ENCODE results near the gene SURF1. TPM values are rescaled to one million over a fixed set of nuclear protein-coding genes. Genes with fewer than 3 reads are reported as not detected.

Gene SURF1
- polyA plus RNA-seq, 2 donors, result 34.2 to 41.2 TPM

- Histone ChIP-seq H3K9me3 (ENCODE audit: control insufficient read depth in 2 of 2, insufficient read depth in 1 of 2, low read depth in 1 of 2, low read length in 1 of 2) (no peaks in the 10 kb centered on the region), H3K27ac (ENCODE audit: low read depth in 2 of 2, low read length in 1 of 2) (peak within 1 kb of the TSS; percentile 91 to 95), H3K36me3 (ENCODE audit: control insufficient read depth in 2 of 2, insufficient read depth in 2 of 2, low read length in 1 of 2) (peaks cover 13 to 59% of the 10 kb centered on the region in 2 donors), H3K27me3 (ENCODE audit: control insufficient read depth in 1 of 2, insufficient read depth in 2 of 2, low read length in 2 of 2) (no peaks in the 10 kb centered on the region), H3K4me3 (ENCODE audit: low read depth in 1 of 2, low read length in 2 of 2) (peak within 1 kb of the TSS; percentile 83 to 100), H3K4me1 (ENCODE audit: control insufficient read depth in 2 of 2, insufficient read depth in 2 of 2, low read length in 1 of 2) (peaks cover 0 to 15% of the 10 kb centered on the region in 2 donors)
- 0 to 1% methylated on average over 51 to 64 of the region's 64 CpGs for WGBS, 2 donors
These were observed 8.1 kb downstream of the SURF1 start, which contains the start of the genes MED22 and RPL7A for GRCh38 chr9:133347985-133348717. Gene MED22, minus strand, starts transcription at chr9:133348131. Its CDS starts 1,469 bp downstream, at chr9:133346662. Gene RPL7A, plus strand, starts transcription at chr9:133348218. Its CDS starts 26 bp downstream, at chr9:133348244.

- Histone ChIP-seq H3K27me3 (ENCODE audit: control insufficient read depth in 1 of 2, insufficient read depth in 2 of 2, low read length in 2 of 2) (no peaks in the 10 kb centered on the region), H3K9me3 (ENCODE audit: control insufficient read depth in 2 of 2, insufficient read depth in 1 of 2, low read depth in 1 of 2, low read length in 1 of 2) (no peaks in the 10 kb centered on the region), H3K4me1 (ENCODE audit: control insufficient read depth in 2 of 2, insufficient read depth in 2 of 2, low read length in 1 of 2) (peaks cover 0 to 15% of the 10 kb centered on the region in 2 donors), H3K27ac (ENCODE audit: low read depth in 2 of 2, low read length in 1 of 2) (peak overlapping the region; percentile 89 to 95), H3K4me3 (ENCODE audit: low read depth in 1 of 2, low read length in 2 of 2) (peak overlapping the region; percentile 83 to 100), H3K36me3 (ENCODE audit: control insufficient read depth in 2 of 2, insufficient read depth in 2 of 2, low read length in 1 of 2) (peaks cover 13 to 61% of the 10 kb centered on the region in 2 donors)
- 0% methylated on average over 29 to 41 of the region's 41 CpGs for WGBS, 2 donors
These were observed 8.7 kb downstream of the SURF1 start for GRCh38 chr9:133347515-133347984.

GRCh38 chr9:133346021-133346785 is 10.1 kb downstream of the SURF1 start:
- 64 to 69% methylated on average over 15 of the region's 15 CpGs for WGBS, 2 donors
- Histone ChIP-seq H3K36me3 (ENCODE audit: control insufficient read depth in 2 of 2, insufficient read depth in 2 of 2, low read length in 1 of 2) (peaks cover 13 to 66% of the 10 kb centered on the region in 2 donors), H3K27ac (ENCODE audit: low read depth in 2 of 2, low read length in 1 of 2) (peak overlapping the region in 1 of 2 donors; percentile 61), H3K9me3 (ENCODE audit: control insufficient read depth in 2 of 2, insufficient read depth in 1 of 2, low read depth in 1 of 2, low read length in 1 of 2) (no peaks in the 10 kb centered on the region), H3K4me3 (ENCODE audit: low read depth in 1 of 2, low read length in 2 of 2) (peak overlapping the region in 1 of 2 donors; percentile 83), H3K27me3 (ENCODE audit: control insufficient read depth in 1 of 2, insufficient read depth in 2 of 2, low read length in 2 of 2) (no peaks in the 10 kb centered on the region), H3K4me1 (ENCODE audit: control insufficient read depth in 2 of 2, insufficient read depth in 2 of 2, low read length in 1 of 2) (peaks cover 0 to 15% of the 10 kb centered on the region in 2 donors)

- no peaks in the 10 kb centered on the region for H3K27me3 ChIP-seq (ENCODE audit: control insufficient read depth in 1 of 2, insufficient read depth in 2 of 2, low read length in 2 of 2)
- no peak overlapping the region for H3K4me3 ChIP-seq (ENCODE audit: low read depth in 1 of 2, low read length in 2 of 2)
- H3K4me1 ChIP-seq (ENCODE audit: control insufficient read depth in 2 of 2, insufficient read depth in 2 of 2, low read length in 1 of 2), result peaks cover 0 to 15% of the 10 kb centered on the region in 2 donors
- H3K36me3 ChIP-seq (ENCODE audit: control insufficient read depth in 2 of 2, insufficient read depth in 2 of 2, low read length in 1 of 2), result peaks cover 10 to 68% of the 10 kb centered on the region in 2 donors
- WGBS, 2 donors, result 90 to 93% methylated on average over 6 of the region's 6 CpGs
- H3K9me3 ChIP-seq (ENCODE audit: control insufficient read depth in 2 of 2, insufficient read depth in 1 of 2, low read depth in 1 of 2, low read length in 1 of 2), result no peaks in the 10 kb centered on the region
- no peak overlapping the region for H3K27ac ChIP-seq (ENCODE audit: low read depth in 2 of 2, low read length in 1 of 2)
These were observed 10.7 kb downstream of the SURF1 start for GRCh38 chr9:133345596-133345995.

GRCh38 chr9:133344979-133345378 is 11.3 kb downstream of the SURF1 start:
- Histone ChIP-seq H3K9me3 (ENCODE audit: control insufficient read depth in 2 of 2, insufficient read depth in 1 of 2, low read depth in 1 of 2, low read length in 1 of 2) (no peaks in the 10 kb centered on the region), H3K36me3 (ENCODE audit: control insufficient read depth in 2 of 2, insufficient read depth in 2 of 2, low read length in 1 of 2) (peaks cover 14 to 68% of the 10 kb centered on the region in 2 donors), H3K4me1 (ENCODE audit: control insufficient read depth in 2 of 2, insufficient read depth in 2 of 2, low read length in 1 of 2) (peaks cover 0 to 15% of the 10 kb centered on the region in 2 donors), H3K27me3 (ENCODE audit: control insufficient read depth in 1 of 2, insufficient read depth in 2 of 2, low read length in 2 of 2) (no peaks in the 10 kb centered on the region), H3K27ac (ENCODE audit: low read depth in 2 of 2, low read length in 1 of 2) (no peak overlapping the region), H3K4me3 (ENCODE audit: low read depth in 1 of 2, low read length in 2 of 2) (no peak overlapping the region)
- 95 to 98% methylated on average over 12 of the region's 12 CpGs for WGBS, 2 donors

GRCh38 chr9:133344071-133344470 is 12.2 kb downstream of the SURF1 start:
- Histone ChIP-seq H3K36me3 (ENCODE audit: control insufficient read depth in 2 of 2, insufficient read depth in 2 of 2, low read length in 1 of 2) (peaks cover 14 to 62% of the 10 kb centered on the region in 2 donors), H3K27ac (ENCODE audit: low read depth in 2 of 2, low read length in 1 of 2) (no peak overlapping the region), H3K4me3 (ENCODE audit: low read depth in 1 of 2, low read length in 2 of 2) (no peak overlapping the region), H3K9me3 (ENCODE audit: control insufficient read depth in 2 of 2, insufficient read depth in 1 of 2, low read depth in 1 of 2, low read length in 1 of 2) (no peaks in the 10 kb centered on the region), H3K27me3 (ENCODE audit: control insufficient read depth in 1 of 2, insufficient read depth in 2 of 2, low read length in 2 of 2) (no peaks in the 10 kb centered on the region), H3K4me1 (ENCODE audit: control insufficient read depth in 2 of 2, insufficient read depth in 2 of 2, low read length in 1 of 2) (peaks cover 0 to 13% of the 10 kb centered on the region in 2 donors)
- WGBS, 2 donors, result 94 to 96% methylated on average over 19 of the region's 19 CpGs

DNA sequence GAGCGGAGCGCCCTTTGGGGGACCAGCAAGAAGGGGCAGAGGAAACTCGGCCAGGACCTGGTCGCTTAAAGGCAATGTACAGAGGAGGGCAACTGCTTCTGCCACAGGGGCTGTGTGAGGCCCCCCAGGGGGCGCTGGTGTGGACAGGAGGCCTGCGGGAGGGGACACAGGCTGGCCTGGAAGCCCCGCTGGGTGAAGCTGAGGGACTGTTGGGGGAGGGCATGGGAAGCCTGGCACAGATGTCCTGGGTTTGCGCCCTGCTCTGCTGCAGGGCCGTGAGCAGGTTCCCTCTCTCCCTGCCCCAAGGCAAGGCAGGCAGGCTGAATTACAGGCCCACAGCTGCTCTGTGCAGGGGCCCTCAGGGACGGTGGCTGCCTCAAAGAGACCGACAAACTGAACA is 13.7 kb downstream of the SURF1 start:
- 68 to 82% methylated on average over 11 of the region's 11 CpGs for WGBS, 2 donors
- Histone ChIP-seq H3K27me3 (ENCODE audit: control insufficient read depth in 1 of 2, insufficient read depth in 2 of 2, low read length in 2 of 2) (no peaks in the 10 kb centered on the region), H3K4me1 (ENCODE audit: control insufficient read depth in 2 of 2, insufficient read depth in 2 of 2, low read length in 1 of 2) (peaks cover 0 to 12% of the 10 kb centered on the region in 2 donors), H3K27ac (ENCODE audit: low read depth in 2 of 2, low read length in 1 of 2) (no peak overlapping the region), H3K36me3 (ENCODE audit: control insufficient read depth in 2 of 2, insufficient read depth in 2 of 2, low read length in 1 of 2) (peaks cover 14 to 60% of the 10 kb centered on the region in 2 donors), H3K9me3 (ENCODE audit: control insufficient read depth in 2 of 2, insufficient read depth in 1 of 2, low read depth in 1 of 2, low read length in 1 of 2) (no peaks in the 10 kb centered on the region), H3K4me3 (ENCODE audit: low read depth in 1 of 2, low read length in 2 of 2) (no peak overlapping the region)

- Histone ChIP-seq H3K4me3 (ENCODE audit: low read depth in 1 of 2, low read length in 2 of 2) (no peak overlapping the region), H3K27me3 (ENCODE audit: control insufficient read depth in 1 of 2, insufficient read depth in 2 of 2, low read length in 2 of 2) (no peaks in the 10 kb centered on the region), H3K9me3 (ENCODE audit: control insufficient read depth in 2 of 2, insufficient read depth in 1 of 2, low read depth in 1 of 2, low read length in 1 of 2) (no peaks in the 10 kb centered on the region), H3K27ac (ENCODE audit: low read depth in 2 of 2, low read length in 1 of 2) (no peak overlapping the region), H3K4me1 (ENCODE audit: control insufficient read depth in 2 of 2, insufficient read depth in 2 of 2, low read length in 1 of 2) (peaks cover 0 to 11% of the 10 kb centered on the region in 2 donors), H3K36me3 (ENCODE audit: control insufficient read depth in 2 of 2, insufficient read depth in 2 of 2, low read length in 1 of 2) (peaks cover 14 to 60% of the 10 kb centered on the region in 2 donors)
- WGBS, 2 donors, result 76 to 79% methylated on average over 12 of the region's 12 CpGs
These were observed 14.2 kb downstream of the SURF1 start for GRCh38 chr9:133342069-133342406.

DNA sequence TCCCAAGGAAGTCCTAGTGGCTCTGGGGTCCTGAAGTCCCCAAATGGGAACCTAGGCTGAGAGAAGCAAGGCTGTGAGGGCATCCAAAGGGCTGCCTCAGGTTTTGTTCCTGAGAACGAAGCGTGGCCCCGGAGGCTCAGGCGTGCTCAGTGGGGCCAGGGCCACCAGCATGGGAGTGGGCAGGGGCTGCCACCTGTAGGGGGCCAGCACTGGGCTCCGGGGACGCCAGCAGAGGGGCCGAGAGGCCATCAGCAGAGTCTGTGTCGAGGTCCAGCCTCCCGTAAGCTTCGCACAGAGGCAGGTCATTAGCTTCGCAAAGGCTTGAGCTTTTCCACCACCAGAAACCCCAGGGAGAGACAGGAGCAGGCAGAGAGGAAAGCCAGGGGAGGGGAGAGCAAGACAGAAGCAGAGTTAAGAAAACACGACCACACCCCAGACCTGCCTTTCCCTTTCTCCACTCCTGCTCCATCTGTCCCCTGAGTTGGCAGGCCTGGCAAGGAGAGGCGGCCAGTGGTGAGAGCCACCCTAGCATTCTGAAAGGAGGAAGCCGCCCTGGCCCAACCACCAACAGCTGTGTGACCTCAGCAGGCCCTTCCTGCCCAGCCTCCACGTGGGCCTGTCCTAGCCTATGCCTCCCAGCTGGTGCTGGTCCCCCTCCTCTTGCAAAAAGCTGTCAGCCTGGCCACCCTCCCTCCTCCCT is 14.8 kb downstream of the SURF1 start:
- Histone ChIP-seq H3K27ac (ENCODE audit: low read depth in 2 of 2, low read length in 1 of 2) (no peak overlapping the region), H3K4me3 (ENCODE audit: low read depth in 1 of 2, low read length in 2 of 2) (no peak overlapping the region), H3K27me3 (ENCODE audit: control insufficient read depth in 1 of 2, insufficient read depth in 2 of 2, low read length in 2 of 2) (no peaks in the 10 kb centered on the region), H3K4me1 (ENCODE audit: control insufficient read depth in 2 of 2, insufficient read depth in 2 of 2, low read length in 1 of 2) (peaks cover 0 to 7% of the 10 kb centered on the region in 2 donors), H3K9me3 (ENCODE audit: control insufficient read depth in 2 of 2, insufficient read depth in 1 of 2, low read depth in 1 of 2, low read length in 1 of 2) (no peaks in the 10 kb centered on the region), H3K36me3 (ENCODE audit: control insufficient read depth in 2 of 2, insufficient read depth in 2 of 2, low read length in 1 of 2) (peaks cover 14 to 60% of the 10 kb centered on the region in 2 donors)
- WGBS, 2 donors, result 84% methylated on average over 15 of the region's 15 CpGs
